ENCODE measurements around the gene NREP.

NREP gene

DNA sequence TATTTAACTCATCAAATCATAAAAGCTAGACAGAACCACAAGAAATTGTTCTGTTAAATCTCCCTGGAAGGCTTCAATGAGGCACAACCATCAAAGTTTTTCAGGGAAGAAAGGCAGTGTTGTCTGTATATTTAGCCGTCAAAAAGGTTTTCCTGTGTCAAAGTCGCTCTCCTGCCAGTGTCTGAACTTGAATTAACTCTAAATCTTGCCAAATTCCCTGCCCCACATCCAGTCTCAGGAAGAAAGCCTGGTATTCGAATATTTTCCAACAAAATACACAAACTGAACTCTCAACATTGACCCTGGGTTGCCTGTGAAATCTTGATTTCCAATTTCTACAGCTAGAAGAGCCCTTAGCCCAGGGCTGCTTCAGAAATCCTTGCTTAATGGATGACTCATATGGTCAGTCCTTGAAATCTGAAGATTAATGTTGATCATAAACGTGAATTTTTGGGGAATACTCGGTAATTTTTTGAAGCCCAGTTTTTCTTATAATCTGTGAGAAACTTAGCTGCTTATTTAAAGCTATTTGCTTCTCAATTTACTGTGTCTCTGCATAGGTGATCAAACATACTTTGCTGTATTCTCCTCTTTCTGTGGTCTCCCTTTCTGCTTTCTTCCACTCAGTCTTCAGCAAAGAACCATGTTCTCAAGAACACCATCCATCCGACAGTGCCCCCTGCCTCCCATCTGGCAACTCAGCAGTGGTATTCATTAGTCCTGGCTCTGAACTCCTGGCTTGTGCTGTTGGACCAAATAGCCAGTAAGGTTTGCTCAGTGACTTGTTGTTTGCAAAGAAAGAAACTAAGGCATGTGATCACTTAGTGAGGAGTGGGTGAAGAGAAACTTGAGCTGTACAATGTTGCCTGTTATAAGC lies 58.9 kb downstream of the NREP start:
- in situ Hi-C loops (cut with MboI; ENCODE audit: low sequenced_read_pairs), result no loop called here

DNA sequence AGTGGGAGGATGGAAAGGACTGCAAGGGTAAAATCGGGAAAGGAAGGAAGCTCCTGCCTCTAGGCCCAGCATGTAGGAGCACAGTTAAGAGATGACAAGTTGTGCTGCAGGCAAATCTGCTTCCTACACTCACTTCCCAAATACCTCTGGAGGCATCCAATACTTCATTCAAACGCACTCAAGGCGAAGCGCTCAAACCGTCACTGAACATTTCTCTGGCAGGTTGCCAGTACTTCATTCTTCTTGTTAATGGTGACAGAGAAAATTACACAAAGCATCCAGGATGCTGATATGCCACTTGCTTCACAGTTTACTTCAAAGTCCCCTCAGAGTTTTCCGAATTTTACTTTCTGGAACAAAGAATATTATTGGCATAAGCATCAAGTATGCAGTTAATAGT lies 59.8 kb downstream of the NREP start:
- in situ Hi-C loops (cut with MboI; ENCODE audit: low sequenced_read_pairs), result no loop called here

DNA sequence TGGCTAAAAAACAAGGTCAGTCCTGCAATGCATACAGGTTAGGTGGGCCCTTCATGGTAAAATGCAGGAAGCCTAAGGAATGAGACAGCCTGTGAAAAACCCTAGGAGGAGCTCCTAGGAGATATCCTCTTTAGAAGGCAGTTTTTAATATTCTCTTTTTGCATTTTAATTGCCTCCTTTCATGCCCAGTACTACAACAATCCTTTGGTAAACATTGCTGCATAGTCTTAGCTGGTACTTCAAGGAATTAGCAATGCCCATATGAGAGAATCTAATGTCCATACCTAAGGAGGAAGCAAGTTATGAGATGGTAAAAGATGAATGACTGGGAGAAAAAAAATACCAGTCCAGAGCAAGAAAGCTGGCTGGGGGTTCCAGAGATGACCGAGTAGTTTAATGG lies 61.0 kb downstream of the NREP start:
- in situ Hi-C loops (cut with MboI; ENCODE audit: low sequenced_read_pairs), result no loop called here

DNA sequence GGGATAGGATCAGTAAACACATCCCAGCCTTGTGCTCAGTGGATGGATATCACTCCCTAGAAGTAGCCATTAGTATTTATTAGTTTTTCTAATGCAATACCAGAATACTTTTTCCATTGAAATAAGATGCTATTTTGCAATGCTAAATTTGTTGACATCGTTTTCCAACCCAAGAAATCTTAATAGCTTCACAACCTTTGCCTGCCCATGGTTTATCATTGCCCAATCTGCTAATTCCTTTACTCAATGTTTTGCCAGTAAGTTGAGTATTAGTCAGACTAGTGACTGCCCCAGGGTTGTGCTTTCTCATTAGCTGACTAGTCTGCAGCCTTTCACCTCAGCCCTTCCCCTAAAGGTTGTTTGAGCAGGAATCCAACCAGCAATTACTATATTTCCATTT lies 62.9 kb downstream of the NREP start:
- in situ Hi-C loops (cut with MboI; ENCODE audit: low sequenced_read_pairs), result no loop called here

DNA sequence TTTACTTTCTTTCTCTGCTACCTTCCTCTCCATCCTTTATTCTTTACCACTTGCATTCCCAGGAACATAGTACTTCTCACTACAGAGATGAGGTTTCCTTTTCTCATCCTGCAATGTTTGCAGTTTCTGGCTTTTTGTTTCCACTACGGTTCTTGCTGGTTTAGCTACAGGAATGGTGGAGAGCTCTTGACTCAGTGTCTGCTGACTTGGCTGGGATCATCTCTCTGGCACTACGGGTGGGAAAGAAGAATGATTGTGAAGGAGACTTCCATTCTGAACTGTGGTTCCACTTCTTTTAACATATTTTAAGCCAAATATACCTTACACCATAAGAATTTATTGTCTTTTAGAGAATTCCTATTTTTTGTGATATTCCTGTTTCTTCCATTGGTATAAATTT lies 65.1 kb downstream of the NREP start:
- in situ Hi-C loops (cut with MboI; ENCODE audit: low sequenced_read_pairs), result no loop called here

DNA sequence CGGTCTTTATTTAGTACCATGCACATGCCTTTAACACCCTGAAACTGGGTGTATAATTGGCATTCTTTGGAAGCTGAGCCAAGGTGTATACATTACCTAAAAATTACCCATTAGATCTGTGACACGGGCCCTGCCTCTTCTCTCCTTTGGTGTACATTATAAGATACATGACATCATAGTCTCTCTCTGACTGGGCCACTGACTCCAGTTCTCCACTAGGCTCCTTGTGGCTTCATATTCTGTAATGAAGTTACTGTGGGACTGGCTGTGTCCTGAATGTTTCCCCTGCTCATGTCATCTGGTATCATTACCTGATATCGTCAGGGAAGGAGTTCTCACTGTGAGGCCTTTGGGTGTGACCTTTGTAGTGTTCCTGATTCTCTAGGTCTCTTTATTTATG lies 65.5 kb downstream of the NREP start:
- in situ Hi-C loops (cut with MboI; ENCODE audit: low sequenced_read_pairs), result no loop called here

DNA sequence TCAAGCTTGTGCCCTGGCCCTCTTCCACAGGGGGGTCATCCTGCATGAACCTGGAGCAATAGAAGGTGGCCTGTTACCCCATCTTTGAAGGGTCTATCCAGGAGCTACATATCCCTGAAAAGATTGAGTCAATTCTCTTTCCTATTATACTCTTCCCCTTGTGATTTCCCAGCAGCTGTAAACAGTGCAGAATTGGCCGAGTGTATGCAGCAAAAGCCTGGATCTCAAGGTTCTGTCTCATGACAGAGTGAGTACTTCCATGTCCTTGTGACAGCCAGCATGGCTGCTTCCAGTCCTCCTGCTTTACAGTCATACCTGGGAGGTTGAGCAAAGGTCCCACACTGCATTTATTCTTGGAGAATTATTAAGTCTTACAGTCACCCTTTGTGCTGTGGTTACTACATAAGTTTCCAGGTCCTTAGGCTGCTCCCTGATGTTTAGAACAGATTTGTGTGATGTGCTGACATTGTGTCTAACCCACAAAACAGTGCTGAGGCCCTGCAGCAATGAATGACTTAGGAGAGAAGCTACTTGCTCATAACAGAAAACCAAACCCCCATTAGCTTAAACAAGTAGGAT lies 67.5 kb downstream of the NREP start:
- in situ Hi-C loops (cut with MboI; ENCODE audit: low sequenced_read_pairs), result no loop called here

DNA sequence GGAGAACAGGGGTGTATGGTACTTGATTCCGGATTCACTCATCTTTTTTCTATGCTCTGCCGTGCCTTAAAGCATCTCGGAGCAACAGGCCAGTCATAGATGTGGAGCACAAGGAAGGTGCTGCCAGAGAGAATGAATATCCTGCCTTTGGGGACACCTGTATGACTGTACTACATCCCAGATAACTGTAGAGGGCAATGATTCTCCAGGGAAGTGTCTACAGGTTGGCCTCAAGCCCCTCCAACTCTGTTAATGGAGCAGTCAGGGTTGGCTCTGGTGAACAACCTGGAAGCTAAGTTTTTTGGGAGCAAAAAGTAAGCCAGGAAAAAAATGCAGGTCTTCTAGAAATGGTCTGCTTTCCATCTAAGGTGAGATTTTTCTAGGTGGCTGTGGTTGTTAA lies 71.0 kb downstream of the NREP start:
- in situ Hi-C loops (cut with MboI; ENCODE audit: low sequenced_read_pairs), result no loop called here

DNA sequence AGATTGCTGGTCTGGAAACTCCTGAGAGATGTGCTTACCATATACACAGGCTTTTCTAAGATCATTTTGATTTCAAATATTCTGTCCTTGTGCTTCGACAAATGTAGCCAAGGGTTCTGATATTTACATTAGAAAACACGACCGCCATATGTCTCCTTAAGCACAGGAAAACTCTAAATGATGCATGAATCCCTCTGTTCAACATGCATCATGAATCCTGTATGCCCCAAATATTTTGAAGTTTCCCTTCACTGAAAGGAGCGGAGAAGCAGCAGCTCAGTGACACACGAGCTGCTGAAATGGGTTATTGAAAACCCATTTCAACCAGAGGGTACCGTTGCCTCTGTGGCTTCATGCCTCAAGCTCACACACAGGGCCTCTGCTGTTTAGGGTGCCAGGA lies 74.4 kb downstream of the NREP start:
- in situ Hi-C loops (cut with MboI; ENCODE audit: low sequenced_read_pairs), result no loop called here

DNA sequence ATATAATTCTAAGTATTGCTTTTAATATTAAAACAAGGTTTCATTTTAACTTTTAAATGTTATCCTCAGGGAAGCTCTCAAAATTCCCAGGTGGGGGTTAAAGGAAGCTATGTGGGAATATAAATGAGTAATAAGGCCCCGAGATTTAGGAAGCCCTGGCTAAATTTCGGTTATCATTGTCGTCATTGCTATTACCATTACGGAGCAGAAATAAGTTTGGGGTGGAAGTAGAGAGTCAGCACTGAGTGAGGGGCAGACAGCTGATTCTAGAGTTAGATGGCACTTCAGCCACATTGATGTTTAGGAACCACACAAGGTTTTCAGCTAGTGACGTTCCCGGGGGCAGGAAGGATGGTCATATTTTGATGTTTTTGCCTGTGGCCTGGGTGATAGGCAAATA lies 74.9 kb downstream of the NREP start:
- in situ Hi-C loops (cut with MboI; ENCODE audit: low sequenced_read_pairs), result no loop called here

DNA sequence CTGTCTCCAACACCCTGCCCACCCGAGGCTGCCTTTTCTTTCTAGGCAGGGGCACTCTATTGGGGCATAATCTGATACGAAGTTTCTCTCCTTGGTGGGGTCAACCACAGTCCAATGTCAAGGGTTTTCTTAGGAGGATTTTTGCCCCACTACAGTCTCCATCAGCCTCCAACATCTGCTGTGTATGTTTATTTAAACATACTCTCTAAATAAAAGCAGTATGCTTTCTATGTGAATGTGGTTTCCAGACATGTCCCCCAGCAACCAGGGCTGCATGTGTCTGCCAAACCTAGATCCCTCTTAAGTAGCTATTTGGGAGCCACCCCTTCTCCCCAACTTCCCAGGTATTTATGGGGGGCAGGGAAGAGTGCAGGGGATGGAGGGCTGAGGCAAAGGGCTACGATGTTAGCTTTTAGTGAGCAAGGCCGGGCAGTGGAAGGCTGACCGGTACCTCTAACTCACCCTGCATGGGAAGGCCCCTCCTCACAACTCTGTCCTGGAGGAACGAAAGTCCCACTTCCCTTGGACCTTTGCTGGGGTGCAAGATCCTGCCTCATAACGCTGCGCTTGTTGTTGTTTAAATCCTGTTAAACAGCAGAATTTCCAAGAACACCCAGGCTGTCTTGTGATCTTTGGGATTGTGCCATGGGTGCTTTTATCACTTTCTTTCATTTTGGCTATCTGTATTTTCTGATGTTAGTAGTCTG lies 75.4 kb downstream of the NREP start:
- in situ Hi-C loops (cut with MboI; ENCODE audit: low sequenced_read_pairs), result no loop called here

DNA sequence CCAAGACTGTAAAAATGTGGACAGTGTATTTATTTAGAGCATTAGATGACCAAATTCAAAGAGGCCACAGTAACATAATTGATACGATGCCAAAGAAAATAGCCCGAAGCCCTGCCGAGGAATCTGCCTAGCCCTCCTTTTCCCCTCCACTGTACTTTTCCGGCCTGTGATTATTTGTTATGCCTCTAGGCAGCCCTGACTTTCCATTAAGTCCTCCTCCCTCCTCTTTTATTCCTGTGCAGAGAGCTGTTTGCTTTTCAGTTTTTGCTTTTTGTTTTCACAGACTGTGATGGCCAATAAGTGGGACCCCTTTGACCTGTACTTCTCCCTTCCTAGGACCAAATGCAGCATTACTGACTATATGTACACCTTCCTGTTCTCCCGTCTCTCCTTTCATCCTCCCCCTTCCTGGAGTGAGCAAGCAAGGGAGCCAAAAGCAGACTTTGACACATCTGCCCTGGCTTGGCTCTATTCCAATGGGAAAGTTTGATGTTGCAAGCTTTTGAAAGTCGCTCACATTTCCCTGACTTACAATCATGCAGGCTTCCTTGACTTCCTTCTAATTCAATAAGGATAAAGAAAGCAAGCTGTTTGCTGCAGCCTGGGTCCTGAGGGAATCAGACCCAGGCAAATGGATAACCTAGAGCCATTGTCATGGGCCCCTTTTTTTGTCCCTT lies 76.1 kb downstream of the NREP start:
- in situ Hi-C loops (cut with MboI; ENCODE audit: low sequenced_read_pairs), result no loop called here

DNA sequence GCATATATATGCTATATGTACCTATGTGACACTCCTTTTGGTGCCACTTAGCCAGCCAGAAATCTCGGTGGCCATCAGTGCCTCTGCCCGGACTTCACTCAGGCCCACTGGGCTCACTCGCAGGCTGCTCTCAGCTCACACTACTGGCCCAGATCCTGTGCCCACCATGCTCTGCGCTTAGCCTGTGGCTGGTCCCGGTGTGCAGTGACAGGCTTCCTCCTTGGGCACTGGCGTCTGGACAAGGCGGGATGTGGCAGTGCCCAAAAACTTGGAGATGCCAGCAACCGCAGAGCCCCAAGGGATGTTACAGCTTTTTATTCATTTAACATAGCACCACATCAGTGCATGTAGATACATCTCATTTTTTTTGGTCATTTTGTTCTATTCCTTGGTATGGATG lies 77.4 kb downstream of the NREP start:
- in situ Hi-C loops (cut with MboI; ENCODE audit: low sequenced_read_pairs), result no loop called here
